Measurements from ENCODE around the gene GNG14.

The GNG14 gene

GRCh38 chr19:12685831-12686230, 2.0 kb upstream of the GNG14 start:
- H3K4me3 ChIP-seq (replicated peaks; ENCODE audit: low read depth, low read length) = no peak overlapping the region
- no peak for TF ChIP-seq CTCF (IDR thresholded peaks at IDR 0.05; ENCODE audit: low read length, missing control alignments)
- DNase-seq (ENCODE audit: low read depth) = no peak

GRCh38 chr19:12689012-12689411, 1.2 kb downstream of the GNG14 start:
- TF ChIP-seq CTCF (IDR thresholded peaks at IDR 0.05; ENCODE audit: low read length, missing control alignments) = no peak
- DNase-seq (ENCODE audit: low read depth) = no peak
- no peak overlapping the region for H3K4me3 ChIP-seq (replicated peaks; ENCODE audit: low read depth, low read length)

- no peak for TF ChIP-seq CTCF (IDR thresholded peaks at IDR 0.05; ENCODE audit: low read length, missing control alignments)
- no peak overlapping the region for H3K4me3 ChIP-seq (replicated peaks; ENCODE audit: low read depth, low read length)
- DNase-seq (ENCODE audit: low read depth) = no peak
These were observed 1.9 kb downstream of the GNG14 start for GRCh38 chr19:12689581-12690216.

DNA sequence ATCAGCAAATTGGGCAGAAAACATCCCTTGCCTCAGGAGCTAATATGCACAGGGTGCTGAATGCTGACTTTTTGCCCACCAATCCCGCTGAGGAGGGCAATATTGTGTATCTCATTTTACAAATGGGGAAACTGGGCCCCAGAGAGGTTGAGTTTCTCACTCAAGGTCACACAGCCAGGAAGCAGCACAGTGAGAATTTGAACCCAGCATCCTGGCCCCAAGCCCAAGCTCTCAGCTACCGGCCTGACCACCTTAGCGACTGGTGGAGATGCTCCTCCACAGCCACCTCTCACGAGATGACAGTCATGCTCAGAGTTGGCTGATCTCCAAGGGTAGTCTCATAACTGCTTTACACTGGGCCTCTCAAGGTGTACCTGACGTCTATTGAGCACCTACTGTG, 5.2 kb downstream of the GNG14 start:
- no peak for DNase-seq (ENCODE audit: low read depth)
- TF ChIP-seq CTCF (IDR thresholded peaks at IDR 0.05; ENCODE audit: low read length, missing control alignments) = no peak
- no peak overlapping the region for H3K4me3 ChIP-seq (replicated peaks; ENCODE audit: low read depth, low read length)

- H3K4me3 ChIP-seq (replicated peaks; ENCODE audit: low read depth, low read length) = no peak overlapping the region
- no peak for DNase-seq (ENCODE audit: low read depth)
- no peak for TF ChIP-seq CTCF (IDR thresholded peaks at IDR 0.05; ENCODE audit: low read length, missing control alignments)
These were observed 6.8 kb downstream of the GNG14 start for GRCh38 chr19:12694641-12695040.

GRCh38 chr19:12695096-12695495, 7.3 kb downstream of the GNG14 start:
- DNase-seq (ENCODE audit: low read depth) = no peak
- no peak overlapping the region for H3K4me3 ChIP-seq (replicated peaks; ENCODE audit: low read depth, low read length)
- no peak for TF ChIP-seq CTCF (IDR thresholded peaks at IDR 0.05; ENCODE audit: low read length, missing control alignments)

GRCh38 chr19:12695514-12695913, 7.7 kb downstream of the GNG14 start:
- DNase-seq (ENCODE audit: low read depth) = no peak
- H3K4me3 ChIP-seq (replicated peaks; ENCODE audit: low read depth, low read length) = peak overlapping the region; percentile 84
- TF ChIP-seq CTCF (IDR thresholded peaks at IDR 0.05; ENCODE audit: low read length, missing control alignments) = no peak

All from fibroblast of pulmonary artery (primary cell).